Activated CD4-positive, alpha-beta T cell treated with anti-CD3 and anti-CD28 coated beads, Interleukin-2, Interleukin-4, amounts not matched to agents 100 ng/mL and 50 ng/mL, durations not matched to agents 16 hours and 8 hours (primary cell): Measurements from ENCODE around the gene EEFSEC.

ENCODE experiments used
- DNase-seq: peaks from one replicate; pipeline ENCODE4 v3.0.0-alpha.2; 2020; ENCODE audit warnings: low spot score

Gene EEFSEC

DNA sequence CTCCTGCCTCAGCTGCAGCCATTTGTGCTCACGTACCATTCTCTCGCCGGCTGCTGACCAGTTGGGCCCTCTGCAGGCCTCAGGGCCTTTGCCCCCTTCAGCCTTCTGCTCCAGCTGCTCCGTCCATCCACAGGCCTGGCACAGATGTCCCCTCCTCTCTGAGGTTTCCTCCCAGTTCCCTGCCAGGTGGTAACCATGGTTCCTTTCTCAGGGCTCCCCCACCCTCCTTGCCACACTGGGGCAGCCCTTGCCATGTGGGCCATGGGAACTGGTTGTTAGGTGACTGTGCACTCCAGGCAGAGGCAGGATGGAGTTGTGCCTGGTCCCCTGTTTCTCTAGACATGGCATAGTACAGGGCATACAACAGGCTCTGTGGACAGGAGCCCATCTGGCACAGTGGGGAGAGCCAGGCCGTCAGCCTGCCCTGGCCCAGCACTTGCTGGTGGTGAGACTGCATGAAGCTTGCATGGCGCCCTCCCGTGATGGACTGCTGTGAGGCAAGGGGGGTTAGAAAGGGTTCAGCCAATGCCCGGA is 164.5 kb downstream of the EEFSEC start:
- DNase-seq: no peak

DNA sequence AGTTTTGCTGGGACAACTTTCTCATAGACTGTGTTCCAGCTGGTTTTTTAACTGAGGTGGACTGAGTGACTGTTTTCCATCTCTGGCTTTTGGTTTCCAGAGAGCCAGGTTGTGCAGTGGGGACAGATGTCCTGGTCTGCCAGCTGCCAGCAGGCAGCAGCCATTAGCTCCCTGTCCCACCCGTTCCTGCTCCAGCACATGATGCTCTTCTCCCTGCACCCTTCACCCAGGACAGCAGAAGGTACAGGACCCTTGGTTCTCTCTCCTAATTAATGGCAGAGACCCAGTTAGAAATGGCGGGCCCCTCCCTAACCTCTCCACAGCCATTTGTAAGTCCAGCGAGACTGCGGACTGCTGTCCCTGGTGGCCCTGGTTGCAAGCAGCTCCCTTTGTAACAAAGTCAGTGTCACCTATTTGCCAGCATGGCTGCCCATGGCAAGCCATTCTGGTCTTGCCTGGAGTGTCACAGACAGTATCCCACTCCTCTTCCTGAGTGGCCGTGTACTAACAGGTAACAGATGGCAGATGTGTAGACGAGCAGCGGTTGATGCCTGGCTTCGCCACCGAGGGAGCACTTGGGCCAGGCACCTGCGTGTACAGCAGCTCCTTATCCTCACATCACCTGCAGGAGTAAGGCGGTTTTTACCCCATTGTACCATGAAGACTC is 165.1 kb downstream of the EEFSEC start:
- no peak for DNase-seq

DNA sequence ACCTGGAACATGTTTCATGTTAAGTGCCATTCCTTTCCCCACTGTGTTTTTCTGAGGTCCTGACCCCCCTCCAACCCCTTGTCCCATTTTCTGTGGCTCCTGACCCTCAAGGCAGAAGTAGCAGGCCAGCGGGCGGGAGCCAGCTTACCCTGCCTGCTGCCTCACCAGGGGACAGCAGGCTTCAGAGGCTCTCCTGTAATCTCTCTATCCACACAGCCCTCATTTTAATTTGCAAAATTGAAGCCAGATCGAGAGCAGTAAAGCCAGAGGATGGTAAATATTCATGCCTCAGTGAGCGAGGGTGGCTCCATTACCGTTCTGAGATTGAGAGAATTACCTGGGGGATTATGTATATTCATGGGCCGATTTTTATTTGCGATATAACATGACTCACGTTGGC is 165.8 kb downstream of the EEFSEC start:
- DNase-seq: no peak

DNA sequence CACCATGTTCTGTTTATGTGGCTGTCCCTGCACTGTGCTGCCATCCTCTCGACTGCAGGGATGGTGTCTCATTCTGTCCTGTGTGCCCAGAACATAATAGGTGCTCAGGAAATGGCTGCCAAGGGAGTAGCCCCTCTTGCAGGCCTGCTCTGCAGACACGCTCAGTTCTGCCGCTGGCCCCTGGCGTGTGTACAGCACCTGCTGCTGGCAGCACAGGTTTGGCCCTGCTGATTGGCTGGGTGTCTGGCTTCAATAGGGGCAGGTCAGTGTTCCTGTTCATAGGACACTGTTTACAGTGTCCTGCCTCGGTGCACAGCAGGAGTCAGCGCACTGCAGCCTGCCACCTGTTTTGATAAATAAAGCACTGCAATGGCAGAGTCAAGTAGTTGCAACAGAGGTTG is 166.5 kb downstream of the EEFSEC start:
- no peak for DNase-seq

DNA sequence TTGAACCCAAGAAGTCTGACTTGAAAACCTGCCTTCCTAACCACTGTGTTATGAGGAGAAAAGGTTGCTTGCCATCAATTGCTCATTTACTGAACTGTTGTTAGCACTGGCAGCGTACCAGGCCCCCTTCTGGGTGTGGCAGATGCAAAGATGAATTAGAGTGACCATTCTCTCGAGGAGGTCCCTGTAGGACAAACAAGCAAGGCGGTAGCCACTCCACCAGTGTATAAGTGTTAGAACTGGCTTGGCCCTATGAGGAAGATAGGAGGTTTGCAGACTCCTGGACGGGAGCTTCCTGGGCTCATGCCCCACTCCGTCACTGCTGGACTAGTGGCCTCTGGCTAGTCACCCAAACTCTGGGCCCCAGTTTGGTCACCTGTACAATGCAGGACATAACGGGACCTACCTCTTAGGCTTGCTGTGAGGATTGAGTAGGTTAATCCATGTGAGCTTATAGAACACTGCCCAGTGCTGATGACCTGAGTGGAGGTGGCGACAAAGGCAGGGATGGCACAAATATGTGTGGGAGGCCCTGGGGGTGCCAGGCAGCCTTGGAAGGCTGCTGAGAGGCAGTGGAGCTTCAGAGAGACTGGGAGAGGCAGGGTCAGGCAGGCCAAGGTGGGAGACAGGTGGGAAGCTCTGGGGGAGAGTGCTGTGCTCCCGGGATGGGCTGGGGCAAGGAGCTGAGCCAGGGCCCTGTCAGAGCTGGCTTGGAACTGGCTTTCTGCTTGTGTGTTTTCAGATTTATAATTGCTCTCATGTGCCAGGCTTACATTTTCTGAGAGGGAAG is 167.5 kb downstream of the EEFSEC start:
- DNase-seq: no peak

DNA sequence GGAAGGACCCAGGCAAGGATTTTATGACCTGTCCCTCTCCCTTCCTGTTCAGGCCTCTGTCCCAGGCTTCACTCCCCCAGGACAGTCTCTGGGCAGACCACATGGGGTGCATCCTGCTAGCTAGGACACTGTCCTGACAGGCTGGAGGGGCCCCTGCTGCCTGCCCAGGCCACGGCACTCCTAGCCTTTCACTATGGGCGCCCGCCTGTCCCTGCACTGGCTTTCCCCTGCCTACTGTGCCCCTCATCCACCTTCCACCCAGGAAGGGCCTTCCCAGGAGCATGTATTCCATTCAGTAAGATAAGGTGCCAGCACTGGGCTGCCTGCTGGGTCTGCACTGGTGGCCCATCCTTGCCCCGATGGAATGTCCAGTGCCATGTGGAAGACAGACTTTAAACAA is 168.1 kb downstream of the EEFSEC start:
- DNase-seq: no peak

DNA sequence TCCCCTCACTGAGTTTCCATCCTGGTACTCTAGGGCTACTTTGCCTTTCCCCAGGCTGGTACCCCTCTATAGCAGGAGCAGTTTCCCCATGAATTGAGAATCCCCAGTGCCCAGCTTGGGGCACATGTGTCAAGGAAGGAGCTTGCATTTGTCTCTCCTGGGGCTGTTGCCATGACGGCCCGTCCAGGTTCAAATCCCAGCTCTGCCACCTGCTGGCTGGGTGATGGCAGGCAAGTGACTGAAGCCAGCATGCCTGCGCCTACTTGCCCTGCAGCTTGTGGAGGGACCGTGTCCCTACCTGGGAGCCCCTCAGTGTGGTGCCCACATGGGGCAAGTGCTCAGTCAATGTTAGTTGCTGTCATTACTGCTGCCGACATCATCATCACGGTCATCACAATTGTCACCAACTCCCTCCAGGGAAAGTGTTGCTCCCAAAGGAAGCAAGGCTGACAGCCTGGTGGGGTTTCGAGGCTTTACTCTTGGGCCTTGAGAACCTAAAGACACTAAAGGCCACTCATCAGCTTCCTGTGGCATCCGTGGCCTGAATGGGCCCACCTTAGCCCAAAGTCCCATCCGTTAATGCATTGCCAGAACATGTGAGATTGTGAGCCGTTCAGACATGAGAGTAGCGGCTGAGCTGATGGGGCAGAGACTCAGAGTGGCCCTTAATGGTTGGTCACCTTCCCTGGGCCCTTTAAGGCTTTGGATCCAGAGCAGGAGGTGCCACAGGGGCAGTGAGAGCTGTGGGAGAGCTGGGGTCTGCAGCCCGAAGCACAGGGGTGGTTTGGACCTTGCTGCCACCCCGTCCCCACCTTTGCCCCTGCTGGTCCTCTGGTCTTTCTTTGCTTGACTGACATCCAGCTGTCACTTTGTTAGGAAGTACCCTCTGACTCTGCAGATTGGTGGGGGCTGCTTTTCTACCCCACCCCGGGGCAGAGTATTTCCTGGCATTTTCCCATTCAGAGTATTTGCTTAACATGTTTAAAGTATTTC is 169.0 kb downstream of the EEFSEC start:
- peak; percentile 30 for DNase-seq

DNA sequence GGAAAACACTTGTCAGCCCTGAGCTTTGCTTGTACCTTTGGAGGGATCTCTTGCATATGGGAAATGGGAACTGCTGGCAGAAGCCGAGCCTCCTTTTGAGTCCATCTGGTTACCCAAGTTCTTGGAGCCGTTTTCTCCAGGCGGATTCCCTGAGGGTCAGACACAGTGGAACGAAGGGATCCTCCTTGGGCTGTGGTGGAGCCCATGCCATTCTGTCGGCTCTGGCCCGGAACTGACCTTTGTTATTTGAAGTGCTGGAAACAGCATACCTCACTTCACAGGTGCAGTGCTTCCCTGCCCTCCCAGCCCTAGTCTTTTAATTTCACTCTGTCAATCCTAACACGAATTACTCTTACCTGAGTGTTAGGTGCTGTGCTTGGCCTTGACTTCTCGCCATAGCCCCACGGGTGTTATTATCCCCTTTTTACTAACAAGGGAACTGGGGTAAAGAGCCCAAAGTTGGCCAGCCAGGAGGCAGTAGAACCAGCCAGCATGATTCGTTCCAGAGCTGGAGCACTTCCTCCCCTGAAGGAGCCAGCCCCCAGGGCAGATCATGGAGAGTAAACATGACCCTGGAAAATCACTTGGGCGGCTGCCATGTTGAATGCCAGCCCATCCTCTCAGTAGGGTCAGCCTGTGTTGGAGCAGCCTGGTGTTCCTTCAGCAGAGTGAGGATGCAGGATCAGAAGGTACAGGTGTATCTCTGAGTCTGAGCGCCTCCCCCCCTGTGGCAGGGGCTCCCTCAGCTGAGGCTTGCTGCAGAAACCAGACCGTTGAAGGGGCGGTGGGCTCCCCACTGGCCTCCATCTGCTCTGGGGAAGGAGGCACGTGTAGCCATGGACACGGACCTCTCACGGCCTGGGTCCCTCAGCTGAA is 170.2 kb downstream of the EEFSEC start:
- no peak for DNase-seq

DNA sequence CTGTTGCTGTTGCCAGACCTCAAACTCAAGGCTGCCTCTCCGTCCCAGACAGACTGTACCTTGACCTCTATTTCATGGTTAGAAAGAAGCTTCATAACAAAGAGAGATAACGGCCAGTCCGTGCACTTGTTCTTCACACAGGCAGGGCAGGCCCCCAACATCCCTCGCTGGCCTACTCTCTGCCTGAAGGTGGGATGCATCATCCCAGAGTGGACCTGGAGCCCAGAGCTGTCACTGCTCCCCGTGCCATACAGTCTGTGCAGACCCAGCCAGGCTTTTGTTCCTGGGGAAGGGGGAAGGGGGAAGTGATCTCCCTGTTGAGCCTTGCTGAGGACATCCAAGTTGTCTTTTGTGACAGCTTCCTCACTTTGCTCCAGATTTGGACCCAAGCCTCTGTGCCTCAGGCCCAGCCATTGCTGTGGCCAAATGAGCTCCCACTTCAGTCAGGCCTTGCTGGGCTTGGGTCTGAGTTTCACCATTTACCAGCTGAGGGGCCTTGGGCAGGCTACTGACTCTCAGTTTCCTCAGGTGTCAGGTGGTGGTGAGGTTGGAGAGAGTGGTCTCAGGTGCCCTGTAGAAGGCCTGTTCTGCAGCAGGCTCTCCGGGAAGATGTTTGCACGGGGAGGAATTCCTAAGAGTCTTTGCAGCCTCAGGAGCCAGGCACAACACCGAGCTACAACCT is 171.8 kb downstream of the EEFSEC start:
- DNase-seq: no peak

DNA sequence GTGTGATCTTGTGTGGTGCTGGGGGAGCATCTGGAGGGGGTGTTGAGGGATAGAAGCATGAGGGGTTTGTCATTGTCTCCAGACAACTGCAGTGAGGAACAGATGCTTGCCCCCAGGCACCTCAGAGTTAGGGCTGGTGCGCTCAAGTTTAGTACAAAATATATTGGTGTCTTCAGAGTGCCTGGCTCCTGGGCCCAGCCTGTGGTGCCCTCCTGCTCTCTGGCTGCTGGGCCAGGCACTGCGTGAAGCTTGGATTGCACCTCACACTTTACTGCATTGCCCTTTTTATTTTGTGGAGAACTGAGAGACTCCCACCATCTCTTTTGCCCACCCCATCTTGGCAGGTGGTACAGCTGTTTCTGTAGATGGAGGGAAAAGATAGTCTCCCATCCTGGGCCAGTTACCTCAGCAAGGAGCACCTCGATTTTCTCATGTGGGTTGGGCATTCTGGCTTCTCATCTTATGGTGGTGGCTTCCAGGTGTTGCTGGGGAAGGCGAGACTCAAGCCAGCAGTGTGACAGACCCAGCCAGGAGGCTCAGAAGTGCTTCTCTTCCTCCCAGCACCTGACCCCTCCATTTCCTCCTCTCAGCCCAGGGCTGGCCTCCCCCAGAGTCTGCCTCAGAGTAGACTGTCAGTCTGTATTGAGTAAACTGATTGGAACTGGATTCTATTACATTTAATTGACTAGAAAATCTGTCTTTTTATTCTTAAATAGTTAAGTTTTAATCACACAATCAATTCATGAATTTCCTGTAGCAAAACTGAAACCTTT is 173.0 kb downstream of the EEFSEC start:
- no peak for DNase-seq

DNA sequence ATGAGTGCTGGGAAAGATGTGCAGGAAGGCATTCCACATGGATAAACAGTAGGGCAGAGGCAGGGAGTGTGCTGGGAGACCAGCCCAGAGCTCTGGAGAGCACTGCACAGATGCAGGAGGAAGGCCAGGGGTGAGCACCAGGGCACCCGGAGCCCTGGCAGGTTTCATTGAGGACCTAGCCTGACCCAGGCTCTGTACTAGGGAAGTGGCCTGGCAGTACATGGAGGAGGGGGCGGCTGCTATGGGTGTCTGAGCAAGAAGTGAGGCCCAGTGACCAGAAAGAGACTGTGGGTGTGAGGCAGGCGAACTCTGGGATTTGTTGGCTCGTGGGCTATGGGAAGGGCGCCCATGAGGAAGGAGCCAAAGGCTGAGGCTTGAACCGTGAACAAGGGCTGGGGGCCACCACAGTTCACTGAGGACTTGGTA is 174.3 kb downstream of the EEFSEC start:
- DNase-seq: no peak

DNA sequence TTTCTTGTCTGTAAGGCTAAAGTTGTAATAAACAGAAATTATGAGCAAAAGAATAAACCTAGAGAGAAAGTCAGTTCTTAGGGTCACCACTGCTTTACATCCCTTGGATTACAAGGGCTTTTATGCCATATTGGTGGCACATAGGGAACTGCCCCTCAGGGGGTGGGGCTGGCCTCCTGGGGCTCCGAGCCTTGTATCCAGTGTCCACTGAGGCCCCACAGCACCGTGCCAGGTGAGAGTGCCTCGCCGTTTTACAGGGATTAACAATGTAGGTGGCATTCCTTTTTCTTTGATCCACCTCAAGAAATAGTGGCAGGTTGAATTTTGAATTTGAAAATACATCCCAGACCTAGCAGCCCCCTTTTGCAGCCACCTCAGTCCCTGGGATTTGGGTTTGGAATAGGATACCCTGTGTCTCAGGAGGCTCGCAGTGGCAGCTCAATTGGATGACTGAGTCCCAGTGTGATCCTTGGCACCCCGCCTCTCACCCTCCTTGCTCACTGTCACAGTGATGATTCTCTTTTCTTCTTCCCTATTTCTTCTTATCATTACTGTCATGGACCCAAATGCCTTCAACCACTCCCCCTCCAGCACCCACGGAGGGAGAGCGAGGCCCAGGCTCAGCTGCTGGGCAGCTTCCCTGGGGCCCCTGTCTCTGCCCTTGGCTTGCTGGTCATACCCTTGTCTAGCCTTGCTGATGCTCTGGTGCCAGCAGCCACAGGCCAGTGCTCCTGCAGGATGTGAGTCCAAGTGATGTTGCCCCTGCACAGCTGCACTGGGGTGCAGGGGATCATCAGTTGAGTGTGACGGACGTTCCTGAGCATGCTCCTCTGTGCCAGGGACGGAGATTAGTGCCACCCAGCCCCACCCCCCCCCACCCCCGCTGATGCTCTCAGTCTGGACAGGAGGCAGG is 175.5 kb downstream of the EEFSEC start:
- DNase-seq: no peak

DNA sequence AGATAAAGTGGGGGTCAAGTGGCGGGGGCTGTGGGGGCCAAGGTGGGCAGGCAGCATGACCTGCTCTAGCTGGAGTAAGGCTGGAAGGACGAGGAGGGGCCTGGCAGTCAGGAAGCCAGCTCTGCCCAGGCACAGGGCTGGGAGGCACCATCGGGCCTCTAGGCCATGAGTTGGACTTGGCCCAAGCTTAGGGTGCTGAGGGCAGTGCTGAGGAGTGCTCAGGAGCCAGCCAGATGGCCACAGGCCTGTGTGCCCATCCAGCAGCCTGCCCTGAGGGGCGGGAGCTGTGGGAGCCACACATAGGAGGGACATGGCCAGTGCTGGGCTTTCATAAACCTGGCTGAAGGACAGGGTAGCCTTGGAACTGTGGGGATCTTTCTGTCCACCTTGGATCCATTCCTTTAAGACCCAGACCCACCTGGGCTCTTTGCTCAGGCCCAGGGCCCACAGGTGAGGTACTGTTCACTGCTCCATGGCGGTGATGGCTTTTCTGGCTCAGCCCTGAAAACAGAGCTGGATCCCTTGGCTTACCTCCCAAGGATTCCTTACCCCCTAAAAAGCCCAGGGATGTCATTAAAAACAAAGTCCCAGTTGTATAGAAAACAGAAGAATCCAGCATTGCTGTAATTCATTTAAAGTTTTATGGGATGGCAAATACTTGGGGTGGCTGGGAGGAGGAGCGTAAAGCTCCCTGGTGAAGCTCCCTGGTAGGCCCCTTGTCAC is 176.4 kb downstream of the EEFSEC start:
- DNase-seq: no peak

DNA sequence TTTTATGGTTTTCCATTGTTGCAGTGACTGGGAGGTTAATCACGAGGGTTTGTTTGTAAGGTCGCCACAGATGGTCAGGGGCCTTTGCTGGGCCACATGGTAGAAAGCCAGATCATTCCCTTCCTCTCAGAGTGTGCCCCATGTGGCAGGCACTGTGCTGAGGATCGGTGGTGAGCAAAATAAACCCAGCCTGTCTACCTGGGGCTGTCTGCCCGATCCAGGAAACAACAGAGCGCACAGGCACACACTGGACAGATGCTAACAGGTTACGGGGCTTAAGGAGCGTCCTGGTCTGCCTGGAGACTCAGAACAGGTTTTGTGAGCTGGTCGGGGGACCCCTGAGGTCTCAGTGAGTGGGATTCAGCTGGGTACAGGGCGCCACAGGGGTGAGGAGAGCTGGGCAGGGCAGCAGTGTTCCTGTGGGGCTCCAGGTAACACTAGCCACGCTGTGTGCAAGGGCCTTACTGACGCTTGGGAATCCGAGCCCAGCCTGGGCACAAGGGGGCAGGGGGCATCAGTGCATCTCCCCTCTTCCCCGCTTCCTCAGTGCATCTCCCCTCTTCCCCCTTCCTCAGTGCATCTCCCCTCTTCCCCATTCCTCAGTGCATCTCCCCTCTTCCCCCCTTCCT is 177.0 kb downstream of the EEFSEC start:
- no peak for DNase-seq

DNA sequence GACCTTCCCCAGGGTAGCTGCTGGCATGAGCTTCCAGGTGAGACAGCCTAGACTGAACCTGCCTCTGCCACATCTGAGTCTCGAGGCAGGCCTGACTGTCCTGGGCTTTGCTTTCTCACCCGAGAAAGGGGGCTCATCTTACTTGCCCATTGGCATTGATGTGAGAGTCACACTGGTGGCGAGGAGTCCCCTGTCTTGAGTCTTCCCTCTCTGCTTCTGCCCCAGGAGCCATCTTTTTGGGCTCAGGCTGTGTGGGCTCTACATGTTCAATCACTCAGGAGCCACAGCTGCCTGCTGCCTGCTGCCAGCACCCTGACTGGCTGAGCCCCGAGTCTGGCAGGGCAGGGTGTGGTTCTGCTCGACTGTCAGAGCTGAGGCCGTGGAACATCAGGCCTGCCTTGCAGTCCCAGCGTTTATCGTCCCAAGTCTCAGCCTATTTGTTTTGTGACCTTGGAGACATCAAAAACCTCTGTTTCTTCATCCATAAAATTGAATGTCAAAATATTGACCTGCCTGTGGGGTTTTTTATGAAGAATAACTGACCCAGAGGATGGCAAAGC is 180.9 kb downstream of the EEFSEC start:
- DNase-seq: no peak

DNA sequence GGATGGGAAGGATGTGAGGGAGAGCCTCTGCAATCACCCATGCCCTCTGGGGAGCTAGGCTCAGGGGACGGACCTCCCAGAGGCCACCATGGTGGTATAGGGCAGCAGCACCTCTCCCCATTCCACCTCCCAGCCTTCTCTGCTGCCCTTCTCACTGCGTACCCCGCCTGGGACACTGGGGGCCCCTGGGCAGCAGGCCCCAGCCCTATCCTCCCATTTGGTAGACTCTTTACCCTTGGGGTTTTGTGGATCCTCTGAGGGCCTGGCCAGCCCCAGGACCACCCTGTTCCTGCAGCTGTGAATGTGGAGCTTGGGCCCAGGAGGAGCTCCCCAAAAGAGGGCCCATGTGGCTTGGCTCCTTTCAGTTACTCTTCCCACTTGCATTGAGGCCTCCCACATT is 181.5 kb downstream of the EEFSEC start:
- DNase-seq: no peak

DNA sequence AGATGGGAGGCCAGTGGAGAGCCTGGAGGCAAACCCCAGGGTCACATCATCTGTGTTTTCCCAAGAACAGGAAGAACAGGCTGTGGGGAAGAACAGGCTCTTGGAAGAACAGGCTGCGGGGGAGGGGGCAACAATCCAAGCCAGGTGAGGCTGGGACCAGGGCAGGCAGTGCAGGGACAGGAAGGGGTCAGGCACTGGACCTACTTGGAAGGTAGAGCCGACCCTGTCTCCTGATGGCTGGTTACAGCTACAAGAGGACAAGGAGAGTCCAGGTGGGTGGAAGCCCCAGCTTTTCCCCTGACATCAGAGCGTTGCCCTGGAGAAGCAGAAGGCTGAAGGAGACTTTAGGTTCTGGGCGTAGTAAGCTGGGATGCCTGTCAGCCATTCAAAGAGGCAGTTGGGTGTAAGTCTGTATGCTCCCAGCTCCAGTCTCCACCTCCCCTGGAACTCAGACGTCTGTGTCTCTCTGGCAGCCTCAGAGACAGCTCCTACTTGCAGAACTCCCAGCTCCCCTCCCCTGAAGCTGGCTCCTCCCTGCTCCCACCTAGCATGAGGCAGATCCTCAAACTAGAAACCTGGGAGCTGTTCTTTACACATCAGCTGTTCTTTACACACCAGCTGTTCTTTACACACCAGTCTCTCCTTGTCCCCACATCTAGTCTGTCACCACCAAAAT is 182.5 kb downstream of the EEFSEC start:
- no peak for DNase-seq
